H1 (cell line): ENCODE measurements around the gene FAM227B. TPM values are rescaled to one million over a fixed set of nuclear protein-coding genes. Genes with fewer than 3 reads are reported as not detected.

Source experiments
- ASH2L ChIP-seq: fragments of 200-600, 300-600 bp; sonication (generic); IDR thresholded peaks from one replicate; pipeline ENCODE4 v1.7.1; 2017; ENCODE audit warnings: low read length
- EP300 ChIP-seq, 2 experiments: IDR thresholded peaks; 1 replicate in 1 of 2; 2 replicates in 1 of 2; pipeline ENCODE4 v1.6.1; 2011 to 2012; ENCODE audit warnings: low read depth in 2 of 2, low read length in 2 of 2, mild to moderate bottlenecking in 2 of 2, borderline replicate concordance in 1 of 2, inconsistent platforms in 1 of 2, moderate library complexity in 1 of 2
- NANOG ChIP-seq: IDR thresholded peaks from 2 replicates; pipeline ENCODE4 v1.6.1; 2011; ENCODE audit warnings: low read length, low read depth, mild to moderate bottlenecking, inconsistent platforms; ENCODE audit not compliant: insufficient read depth, poor library complexity, severe bottlenecking
- RAD21 ChIP-seq, 2 experiments: IDR thresholded peaks in 1 of 2; conservative IDR thresholded peaks in 1 of 2; 2 replicates each; pipeline ENCODE4 v1.6.1; 2011; ENCODE audit warnings: low read depth in 2 of 2, low read length in 2 of 2, improper control_type of control experiment in 1 of 2, inconsistent platforms in 1 of 2, mild to moderate bottlenecking in 1 of 2, moderate library complexity in 1 of 2
- RXRA ChIP-seq: IDR thresholded peaks from 2 replicates; pipeline ENCODE4 v1.6.1; 2011; ENCODE audit warnings: low read depth, mild to moderate bottlenecking, low read length, moderate library complexity; ENCODE audit not compliant: insufficient read depth
- YY1 ChIP-seq: IDR thresholded peaks from 2 replicates; pipeline ENCODE4 v1.6.1; 2011; ENCODE audit warnings: low read depth, mild to moderate bottlenecking, low read length
- polyA plus RNA-seq, 7 experiments: library from polyadenylated mRNA; depleted of rRNA in 3 of 7; stranded (reverse) in 5 of 7; unstranded in 2 of 7; fragments of >200 nt in 5 of 7; fragments of 200-250 nt in 2 of 7; gene quantifications; 1 replicate in 5 of 7; 2 replicates in 1 of 7; 4 replicates in 1 of 7; pipeline versions ENCODE4 v1.2.1 to v1.2.3, GENCODE V29; 2011 to 2013; ENCODE audit warnings: missing spikeins in 2 of 7, mixed read lengths in 2 of 7
- total RNA-seq: library from RNA; stranded (reverse); fragmentation: NEBNext Ultra II Directional; extraction: Animal tissue kit (Norgen Biotek cat#: 25700); gene quantifications from 2 replicates; pipeline ENCODE4 v1.2.1, GENCODE V29; 2021
- TF ChIP-seq, protein P1 (sequence below): fragments of 300-600 bp; sonication (generic); IDR thresholded peaks from 2 replicates; pipeline ENCODE4 v1.7.1; 2012; ENCODE audit warnings: low read length, moderate library complexity, mild to moderate bottlenecking, inconsistent platforms; ENCODE audit not compliant: insufficient replicate concordance
- TF ChIP-seq, protein P2 (sequence below): IDR thresholded peaks from 2 replicates; pipeline ENCODE4 v1.6.1; 2012; ENCODE audit warnings: low read length, inconsistent platforms

The FAM227B gene
- total and polyA plus RNA-seq, 2 of the 8 experiments (the other 6 are each of a cell fraction or from before 2014, with no cell fraction given) = 4.0 to 6.5 TPM

DNA sequence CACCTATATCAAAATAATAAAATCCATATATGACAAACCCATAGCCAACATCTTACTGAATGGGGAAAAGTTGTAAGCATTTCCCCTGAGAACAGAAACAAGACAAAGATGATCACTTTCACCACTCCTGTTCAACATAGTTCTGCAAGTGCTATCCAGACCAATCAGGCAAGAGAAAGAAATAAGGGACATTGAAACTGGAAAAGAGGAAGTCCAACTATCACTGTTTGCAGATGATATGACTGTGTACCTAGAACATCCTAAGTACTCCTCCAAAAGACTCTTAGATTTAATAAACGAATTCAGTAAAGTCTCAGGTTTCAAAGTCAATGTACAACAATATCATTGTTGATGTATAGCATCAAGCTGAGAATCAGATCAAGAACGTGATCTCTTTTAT lies 233.1 kb downstream of the FAM227B start (continued):
- TF ChIP-seq, protein P1, sequence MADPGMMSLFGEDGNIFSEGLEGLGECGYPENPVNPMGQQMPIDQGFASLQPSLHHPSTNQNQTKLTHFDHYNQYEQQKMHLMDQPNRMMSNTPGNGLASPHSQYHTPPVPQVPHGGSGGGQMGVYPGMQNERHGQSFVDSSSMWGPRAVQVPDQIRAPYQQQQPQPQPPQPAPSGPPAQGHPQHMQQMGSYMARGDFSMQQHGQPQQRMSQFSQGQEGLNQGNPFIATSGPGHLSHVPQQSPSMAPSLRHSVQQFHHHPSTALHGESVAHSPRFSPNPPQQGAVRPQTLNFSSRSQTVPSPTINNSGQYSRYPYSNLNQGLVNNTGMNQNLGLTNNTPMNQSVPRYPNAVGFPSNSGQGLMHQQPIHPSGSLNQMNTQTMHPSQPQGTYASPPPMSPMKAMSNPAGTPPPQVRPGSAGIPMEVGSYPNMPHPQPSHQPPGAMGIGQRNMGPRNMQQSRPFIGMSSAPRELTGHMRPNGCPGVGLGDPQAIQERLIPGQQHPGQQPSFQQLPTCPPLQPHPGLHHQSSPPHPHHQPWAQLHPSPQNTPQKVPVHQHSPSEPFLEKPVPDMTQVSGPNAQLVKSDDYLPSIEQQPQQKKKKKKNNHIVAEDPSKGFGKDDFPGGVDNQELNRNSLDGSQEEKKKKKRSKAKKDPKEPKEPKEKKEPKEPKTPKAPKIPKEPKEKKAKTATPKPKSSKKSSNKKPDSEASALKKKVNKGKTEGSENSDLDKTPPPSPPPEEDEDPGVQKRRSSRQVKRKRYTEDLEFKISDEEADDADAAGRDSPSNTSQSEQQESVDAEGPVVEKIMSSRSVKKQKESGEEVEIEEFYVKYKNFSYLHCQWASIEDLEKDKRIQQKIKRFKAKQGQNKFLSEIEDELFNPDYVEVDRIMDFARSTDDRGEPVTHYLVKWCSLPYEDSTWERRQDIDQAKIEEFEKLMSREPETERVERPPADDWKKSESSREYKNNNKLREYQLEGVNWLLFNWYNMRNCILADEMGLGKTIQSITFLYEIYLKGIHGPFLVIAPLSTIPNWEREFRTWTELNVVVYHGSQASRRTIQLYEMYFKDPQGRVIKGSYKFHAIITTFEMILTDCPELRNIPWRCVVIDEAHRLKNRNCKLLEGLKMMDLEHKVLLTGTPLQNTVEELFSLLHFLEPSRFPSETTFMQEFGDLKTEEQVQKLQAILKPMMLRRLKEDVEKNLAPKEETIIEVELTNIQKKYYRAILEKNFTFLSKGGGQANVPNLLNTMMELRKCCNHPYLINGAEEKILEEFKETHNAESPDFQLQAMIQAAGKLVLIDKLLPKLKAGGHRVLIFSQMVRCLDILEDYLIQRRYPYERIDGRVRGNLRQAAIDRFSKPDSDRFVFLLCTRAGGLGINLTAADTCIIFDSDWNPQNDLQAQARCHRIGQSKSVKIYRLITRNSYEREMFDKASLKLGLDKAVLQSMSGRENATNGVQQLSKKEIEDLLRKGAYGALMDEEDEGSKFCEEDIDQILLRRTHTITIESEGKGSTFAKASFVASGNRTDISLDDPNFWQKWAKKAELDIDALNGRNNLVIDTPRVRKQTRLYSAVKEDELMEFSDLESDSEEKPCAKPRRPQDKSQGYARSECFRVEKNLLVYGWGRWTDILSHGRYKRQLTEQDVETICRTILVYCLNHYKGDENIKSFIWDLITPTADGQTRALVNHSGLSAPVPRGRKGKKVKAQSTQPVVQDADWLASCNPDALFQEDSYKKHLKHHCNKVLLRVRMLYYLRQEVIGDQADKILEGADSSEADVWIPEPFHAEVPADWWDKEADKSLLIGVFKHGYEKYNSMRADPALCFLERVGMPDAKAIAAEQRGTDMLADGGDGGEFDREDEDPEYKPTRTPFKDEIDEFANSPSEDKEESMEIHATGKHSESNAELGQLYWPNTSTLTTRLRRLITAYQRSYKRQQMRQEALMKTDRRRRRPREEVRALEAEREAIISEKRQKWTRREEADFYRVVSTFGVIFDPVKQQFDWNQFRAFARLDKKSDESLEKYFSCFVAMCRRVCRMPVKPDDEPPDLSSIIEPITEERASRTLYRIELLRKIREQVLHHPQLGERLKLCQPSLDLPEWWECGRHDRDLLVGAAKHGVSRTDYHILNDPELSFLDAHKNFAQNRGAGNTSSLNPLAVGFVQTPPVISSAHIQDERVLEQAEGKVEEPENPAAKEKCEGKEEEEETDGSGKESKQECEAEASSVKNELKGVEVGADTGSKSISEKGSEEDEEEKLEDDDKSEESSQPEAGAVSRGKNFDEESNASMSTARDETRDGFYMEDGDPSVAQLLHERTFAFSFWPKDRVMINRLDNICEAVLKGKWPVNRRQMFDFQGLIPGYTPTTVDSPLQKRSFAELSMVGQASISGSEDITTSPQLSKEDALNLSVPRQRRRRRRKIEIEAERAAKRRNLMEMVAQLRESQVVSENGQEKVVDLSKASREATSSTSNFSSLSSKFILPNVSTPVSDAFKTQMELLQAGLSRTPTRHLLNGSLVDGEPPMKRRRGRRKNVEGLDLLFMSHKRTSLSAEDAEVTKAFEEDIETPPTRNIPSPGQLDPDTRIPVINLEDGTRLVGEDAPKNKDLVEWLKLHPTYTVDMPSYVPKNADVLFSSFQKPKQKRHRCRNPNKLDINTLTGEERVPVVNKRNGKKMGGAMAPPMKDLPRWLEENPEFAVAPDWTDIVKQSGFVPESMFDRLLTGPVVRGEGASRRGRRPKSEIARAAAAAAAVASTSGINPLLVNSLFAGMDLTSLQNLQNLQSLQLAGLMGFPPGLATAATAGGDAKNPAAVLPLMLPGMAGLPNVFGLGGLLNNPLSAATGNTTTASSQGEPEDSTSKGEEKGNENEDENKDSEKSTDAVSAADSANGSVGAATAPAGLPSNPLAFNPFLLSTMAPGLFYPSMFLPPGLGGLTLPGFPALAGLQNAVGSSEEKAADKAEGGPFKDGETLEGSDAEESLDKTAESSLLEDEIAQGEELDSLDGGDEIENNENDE = no peak
- no peak for TF ChIP-seq EP300 (IDR thresholded peaks at IDR 0.05; ENCODE audit: borderline replicate concordance in 1 of 2, low read depth in 2 of 2, low read length in 2 of 2)
- TF ChIP-seq YY1 = no peak
- no peak for TF ChIP-seq RXRA
- TF ChIP-seq, protein P2, sequence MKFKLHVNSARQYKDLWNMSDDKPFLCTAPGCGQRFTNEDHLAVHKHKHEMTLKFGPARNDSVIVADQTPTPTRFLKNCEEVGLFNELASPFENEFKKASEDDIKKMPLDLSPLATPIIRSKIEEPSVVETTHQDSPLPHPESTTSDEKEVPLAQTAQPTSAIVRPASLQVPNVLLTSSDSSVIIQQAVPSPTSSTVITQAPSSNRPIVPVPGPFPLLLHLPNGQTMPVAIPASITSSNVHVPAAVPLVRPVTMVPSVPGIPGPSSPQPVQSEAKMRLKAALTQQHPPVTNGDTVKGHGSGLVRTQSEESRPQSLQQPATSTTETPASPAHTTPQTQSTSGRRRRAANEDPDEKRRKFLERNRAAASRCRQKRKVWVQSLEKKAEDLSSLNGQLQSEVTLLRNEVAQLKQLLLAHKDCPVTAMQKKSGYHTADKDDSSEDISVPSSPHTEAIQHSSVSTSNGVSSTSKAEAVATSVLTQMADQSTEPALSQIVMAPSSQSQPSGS = no peak
- TF ChIP-seq NANOG = no peak
- TF ChIP-seq RAD21 (IDR thresholded peaks at IDR 0.05 in 1 of 2, conservative IDR thresholded peaks at IDR 0.05 in 1 of 2; ENCODE audit: low read depth in 2 of 2, low read length in 2 of 2) = no peak
- no peak for TF ChIP-seq ASH2L
